ENCODE results near the gene CNN2.

DNA sequence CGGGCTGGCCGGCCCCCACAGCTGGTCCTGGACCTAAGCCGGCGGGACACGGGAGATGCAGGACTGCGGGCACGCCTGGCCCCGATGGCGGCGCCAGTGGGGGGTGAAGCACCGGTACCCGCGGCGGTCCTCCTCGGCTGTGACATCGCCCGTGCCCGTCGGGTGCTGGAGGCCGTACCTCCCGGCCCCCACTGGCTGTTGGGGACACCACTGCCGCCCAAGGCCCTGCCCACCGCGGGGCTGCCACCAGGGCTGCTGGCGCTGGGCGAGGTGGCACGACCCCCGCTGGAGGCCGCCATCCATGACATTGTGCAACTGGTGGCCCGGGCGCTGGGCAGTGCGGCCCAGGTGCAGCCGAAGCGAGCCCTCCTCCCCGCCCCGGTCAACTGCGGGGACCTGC lies 23.1 kb upstream of the CNN2 start:
- TF ChIP-seq, protein P1, sequence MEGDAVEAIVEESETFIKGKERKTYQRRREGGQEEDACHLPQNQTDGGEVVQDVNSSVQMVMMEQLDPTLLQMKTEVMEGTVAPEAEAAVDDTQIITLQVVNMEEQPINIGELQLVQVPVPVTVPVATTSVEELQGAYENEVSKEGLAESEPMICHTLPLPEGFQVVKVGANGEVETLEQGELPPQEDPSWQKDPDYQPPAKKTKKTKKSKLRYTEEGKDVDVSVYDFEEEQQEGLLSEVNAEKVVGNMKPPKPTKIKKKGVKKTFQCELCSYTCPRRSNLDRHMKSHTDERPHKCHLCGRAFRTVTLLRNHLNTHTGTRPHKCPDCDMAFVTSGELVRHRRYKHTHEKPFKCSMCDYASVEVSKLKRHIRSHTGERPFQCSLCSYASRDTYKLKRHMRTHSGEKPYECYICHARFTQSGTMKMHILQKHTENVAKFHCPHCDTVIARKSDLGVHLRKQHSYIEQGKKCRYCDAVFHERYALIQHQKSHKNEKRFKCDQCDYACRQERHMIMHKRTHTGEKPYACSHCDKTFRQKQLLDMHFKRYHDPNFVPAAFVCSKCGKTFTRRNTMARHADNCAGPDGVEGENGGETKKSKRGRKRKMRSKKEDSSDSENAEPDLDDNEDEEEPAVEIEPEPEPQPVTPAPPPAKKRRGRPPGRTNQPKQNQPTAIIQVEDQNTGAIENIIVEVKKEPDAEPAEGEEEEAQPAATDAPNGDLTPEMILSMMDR (IDR thresholded peaks at IDR 0.05; ENCODE audit: poor library complexity): no peak
- TF ChIP-seq EZH2phosphoT487 (IDR thresholded peaks at IDR 0.05; ENCODE audit: low read depth, severe bottlenecking, unreplicated experiment) (no peak), EZH2 (IDR thresholded peaks at IDR 0.05; ENCODE audit: borderline replicate concordance) (no peak)
